GM18909 (cell line): ENCODE results near the gene CRISPLD2.
"Not testable (repeated sequence)": the region's sequence is repeated elsewhere in the genome, so short reads cannot be mapped to it uniquely, and the experiment has no call there.

Experiments
- ATAC-seq: cut with Tn5 transposase; IDR thresholded peaks from one replicate; pipeline ENCODE4 v1.9.1; 2021; ENCODE audit warnings: mild to moderate bottlenecking; ENCODE audit not compliant: unreplicated experiment, poor library complexity

The CRISPLD2 gene

DNA sequence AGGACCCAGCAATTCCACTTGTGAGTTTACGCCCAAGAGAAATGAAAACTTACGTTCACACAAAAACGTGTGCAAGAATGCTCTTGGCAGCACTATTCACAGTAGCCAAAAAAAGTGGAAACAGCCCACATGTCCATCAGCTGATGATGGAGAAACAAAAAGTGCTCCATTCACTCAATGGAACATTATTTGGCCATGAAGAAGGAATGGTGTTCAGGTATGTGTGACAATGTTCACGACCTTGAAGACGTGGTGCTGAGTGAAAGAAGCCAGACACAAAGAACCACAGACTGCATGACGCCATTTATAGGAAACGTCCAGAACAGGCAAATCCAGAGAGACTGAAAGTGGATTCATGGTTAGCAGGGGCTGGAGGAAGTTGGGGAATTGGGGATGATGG lies 106.7 kb downstream of the CRISPLD2 start:
- ATAC-seq = no peak

DNA sequence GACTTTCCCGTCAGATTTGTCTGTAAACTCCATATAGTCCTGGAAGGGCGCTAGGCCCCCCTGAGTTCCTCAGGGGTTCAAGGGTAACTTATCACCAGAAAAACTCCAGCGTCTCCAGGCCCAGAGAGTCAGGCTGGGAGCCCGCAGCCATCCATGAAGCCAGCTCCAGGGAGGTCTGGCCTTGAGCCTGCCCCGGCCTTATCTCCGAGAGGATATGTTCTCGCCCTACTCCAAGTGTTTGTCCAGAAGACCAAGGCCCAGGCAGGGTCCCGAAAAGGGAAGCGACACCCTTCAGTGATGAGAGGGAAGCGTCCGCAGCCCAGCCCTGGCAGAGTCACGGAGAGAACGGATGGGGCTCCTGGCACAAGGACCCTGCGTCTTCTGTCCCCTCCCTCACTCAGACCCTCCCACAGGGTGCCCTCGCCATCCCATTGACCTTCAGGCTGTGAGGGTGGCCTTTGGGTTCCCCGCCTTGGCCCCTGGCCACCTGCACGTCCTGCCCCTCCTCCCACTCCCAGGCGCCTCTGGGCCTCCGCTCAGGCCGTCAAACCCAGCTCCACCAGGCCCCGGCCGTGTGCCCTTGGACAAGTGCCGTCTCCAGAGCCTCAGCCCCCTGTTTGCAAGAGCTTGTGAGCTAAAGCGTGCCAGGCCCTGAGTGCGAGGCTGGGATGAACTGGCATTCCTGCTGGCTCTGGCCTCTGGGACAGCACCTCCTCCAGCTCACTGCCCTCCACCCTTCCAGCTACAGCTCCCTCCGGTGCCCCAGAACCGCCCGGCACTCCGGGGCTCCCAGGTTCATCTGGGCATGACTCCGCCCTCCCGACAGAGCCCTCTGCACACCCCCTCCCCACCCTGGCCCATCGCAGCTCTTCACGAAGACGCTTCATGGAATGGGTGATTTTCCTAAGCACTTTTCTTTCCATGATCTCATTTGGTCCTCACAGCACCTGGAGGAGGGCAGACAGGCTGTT lies 108.1 kb downstream of the CRISPLD2 start:
- ATAC-seq = no peak

DNA sequence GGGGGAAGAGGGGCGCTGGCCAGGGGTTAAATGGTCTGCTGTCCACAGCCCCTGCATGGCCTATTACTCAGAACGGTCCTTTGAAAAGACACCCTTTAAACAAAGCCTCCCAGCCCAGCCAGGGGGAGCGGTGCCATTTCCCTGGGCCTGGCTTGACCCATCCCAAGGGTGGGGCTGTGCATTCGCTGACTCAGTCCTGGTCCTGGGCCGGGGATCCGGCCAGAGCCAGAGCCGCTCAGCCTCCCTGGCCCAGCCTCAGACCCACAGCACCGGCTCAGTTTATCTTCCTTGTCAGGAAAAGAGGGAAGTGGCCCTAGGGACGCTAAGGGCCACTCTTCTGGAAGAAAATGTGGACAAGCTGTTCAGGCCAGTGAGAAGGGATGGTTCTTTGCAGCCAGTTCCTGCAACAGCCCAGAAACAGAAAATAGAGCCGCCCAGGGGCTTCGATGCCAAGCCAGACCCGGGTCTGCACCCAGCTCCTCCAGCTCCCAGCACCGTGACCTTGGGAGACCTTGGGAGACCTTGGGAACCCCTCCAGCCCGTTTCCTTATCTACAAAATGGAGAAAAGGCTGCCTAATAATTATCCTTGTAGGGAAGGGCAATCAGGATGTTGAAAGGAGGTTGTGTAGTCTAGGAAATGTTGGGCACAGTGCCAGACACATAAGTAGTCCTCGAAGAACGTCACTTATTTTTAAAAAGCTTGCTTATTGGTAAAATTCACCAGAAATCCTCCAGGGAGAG lies 109.1 kb downstream of the CRISPLD2 start:
- ATAC-seq = no peak

DNA sequence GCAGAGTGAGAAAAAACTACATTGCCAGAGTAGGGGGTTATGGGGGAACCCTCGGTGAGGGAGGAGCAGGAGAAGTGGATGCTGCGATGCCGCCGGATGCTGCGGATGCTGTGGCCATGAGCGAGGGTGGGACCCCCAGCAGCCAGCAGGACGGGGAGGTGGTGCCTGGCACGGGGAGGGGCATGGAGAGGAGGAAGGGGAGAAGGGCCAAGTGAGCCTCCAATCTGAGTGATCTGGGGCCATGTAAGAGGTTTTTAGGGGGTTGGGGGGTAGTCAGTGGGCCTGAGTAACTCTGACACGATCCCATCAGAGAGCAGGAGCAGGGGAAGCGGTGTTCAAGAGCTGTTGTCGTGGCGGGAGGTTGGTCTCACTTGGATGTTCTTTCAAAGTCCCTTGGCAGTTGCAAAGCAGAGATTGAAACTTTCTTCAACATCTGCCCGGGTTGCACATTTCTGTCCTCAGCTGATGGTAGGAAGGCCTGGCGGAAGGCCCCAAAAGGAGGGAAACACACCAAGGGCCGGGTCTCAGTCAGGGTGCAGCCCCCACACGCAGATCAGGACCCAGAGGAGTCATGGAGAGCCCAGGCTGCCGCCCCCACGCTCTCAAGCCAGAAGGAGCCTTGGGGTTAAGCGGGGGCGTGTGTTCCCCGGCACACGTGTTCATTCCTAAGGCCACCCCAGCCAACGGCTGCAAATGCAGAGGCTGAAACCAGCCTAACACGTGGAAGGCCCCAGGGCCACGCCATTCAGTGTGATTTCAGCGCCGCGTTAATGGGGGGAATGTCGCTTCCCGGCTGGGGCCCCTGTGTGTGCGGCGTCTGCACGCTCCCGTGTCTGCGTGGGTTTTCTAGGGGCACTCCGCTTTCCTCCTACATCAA lies 109.9 kb downstream of the CRISPLD2 start:
- no peak for ATAC-seq

DNA sequence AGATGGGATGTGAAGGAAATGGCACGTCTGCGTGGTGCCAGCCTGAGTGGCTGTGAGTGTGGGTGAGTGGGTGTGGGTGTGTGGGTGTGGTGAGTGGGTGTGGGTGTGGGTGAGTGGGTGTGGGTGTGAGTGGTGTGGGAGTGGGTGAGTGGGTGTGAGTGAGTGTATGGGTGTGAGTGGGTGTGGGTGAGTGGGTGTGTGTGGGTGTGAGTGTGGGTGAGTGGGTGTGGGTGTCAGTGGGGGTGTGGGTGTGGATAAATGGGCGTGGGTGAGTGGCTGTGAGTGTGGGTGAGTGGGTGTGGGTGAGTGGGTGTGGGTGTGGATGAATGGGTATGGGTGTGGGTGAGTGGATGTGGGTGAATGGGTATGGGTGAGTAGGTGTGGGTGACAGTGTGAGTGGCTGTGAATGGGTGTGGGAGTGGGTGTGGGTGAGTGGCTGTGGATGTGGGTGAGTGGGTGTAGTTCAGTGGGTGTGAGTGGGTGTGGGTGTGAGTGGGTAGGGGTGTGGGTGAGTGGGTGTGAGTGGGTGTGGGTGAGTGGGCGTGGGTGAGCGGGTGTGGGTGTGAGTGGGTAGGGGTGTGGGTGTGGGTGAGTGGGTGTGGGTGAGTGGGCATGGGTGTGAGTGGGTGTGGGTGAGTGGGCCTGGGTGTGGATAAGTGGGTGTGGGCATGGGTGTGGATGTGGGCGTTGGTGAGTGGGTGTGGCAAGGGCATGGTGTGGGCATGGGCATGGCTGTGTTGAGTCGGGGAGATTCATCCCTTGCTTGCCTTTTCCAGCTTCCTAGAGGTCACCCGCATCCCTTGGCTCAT lies 110.7 kb downstream of the CRISPLD2 start:
- no peak for ATAC-seq

DNA sequence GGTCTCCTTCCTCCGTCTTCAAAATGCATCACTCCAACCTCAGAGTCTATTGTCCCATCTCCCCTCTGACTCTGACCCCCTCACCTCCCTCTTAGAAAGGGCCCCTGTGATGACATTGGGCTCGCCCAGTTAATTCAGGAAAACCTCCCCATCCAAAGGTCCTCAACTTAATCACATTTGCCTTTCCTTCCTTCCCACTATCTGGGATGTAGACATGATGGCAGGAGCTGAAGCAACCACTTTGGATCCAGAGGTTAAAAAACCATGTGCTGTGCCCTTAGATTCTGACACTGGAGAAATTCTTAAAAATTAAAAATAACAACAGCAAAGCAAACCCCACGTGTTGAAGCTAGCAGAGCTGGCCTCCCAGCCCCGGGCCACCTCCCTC lies 111.3 kb downstream of the CRISPLD2 start:
- ATAC-seq = no peak

DNA sequence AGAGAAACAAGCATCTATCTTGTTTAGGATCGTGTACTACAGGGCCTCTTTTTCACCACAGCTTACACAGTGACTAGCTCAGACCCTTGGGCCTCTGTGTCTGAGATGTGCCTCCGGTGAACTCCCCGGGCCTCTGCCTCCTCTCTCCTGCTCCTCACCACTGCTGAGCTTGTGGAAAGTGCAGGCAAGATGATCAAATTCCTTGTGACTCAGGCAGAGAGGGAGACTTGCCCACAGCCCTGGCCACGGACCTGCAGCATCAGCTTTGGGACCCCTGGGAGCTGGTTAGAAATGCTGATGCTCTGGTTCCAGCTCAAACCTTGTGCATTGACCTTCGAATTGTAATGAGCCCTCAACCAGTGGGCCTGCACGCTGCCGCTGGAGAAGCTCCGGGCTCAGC lies 111.7 kb downstream of the CRISPLD2 start:
- no peak for ATAC-seq

DNA sequence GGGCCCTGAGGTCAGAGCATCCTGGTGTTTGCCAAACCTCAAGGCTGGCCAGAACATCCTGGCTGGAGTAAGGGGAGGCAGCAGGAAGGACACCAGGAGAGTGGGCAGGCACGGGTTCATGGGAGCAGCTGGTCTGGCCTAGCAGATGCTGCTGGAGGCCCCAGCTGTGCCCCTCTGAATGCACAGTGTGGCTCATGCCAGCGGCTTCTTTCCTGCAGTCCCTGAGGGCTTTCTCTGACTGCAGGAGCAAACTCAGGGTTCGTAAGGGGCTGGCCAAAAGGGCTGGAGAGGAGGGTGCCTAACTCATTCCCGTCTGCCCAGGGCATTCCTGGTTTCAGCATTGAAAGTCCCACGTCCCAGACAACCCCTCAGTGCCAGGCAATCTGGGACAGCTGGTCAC lies 112.9 kb downstream of the CRISPLD2 start:
- ATAC-seq = no peak

DNA sequence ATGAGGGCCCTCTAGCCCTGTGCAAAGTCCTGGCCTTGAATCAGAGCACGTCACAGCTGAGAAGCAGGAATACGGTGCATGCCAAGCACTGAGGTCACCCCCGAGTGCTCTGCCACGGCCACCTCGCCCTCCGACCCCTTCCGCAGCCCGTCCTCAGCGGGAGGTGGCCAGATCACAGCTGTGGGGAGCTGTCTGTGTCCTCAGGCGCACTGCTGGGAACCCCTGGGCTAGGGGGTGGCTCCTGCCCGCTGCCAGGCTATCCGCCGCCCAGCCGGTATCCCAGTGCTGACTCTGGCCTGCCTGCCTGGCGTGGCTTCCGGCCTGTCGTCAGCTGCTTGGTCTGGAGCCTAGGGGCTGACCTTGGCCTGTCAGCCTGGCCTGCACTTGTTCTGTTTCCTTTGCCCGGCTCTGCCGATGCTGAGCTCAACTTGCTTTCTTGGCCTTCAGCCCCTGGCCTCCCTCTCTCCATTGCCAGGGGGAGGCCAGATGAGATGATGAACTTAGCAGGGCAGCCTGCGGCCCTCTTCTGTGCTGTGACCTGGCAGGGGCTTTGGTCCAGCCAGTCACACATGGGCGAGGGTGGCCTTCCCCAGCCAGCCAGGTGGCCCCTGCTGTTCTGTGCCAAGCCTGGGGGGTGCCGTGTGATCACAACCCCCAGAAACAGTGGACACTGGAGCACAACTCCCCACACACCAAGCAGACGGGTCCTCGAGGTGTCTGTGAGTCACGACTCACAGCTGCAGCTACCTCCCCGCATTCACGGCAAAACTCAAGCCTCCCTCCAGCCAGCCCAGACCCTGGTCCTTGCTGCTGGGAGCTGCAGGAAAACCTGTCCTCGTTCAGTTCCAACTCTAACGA lies 114.2 kb downstream of the CRISPLD2 start:
- no peak for ATAC-seq

DNA sequence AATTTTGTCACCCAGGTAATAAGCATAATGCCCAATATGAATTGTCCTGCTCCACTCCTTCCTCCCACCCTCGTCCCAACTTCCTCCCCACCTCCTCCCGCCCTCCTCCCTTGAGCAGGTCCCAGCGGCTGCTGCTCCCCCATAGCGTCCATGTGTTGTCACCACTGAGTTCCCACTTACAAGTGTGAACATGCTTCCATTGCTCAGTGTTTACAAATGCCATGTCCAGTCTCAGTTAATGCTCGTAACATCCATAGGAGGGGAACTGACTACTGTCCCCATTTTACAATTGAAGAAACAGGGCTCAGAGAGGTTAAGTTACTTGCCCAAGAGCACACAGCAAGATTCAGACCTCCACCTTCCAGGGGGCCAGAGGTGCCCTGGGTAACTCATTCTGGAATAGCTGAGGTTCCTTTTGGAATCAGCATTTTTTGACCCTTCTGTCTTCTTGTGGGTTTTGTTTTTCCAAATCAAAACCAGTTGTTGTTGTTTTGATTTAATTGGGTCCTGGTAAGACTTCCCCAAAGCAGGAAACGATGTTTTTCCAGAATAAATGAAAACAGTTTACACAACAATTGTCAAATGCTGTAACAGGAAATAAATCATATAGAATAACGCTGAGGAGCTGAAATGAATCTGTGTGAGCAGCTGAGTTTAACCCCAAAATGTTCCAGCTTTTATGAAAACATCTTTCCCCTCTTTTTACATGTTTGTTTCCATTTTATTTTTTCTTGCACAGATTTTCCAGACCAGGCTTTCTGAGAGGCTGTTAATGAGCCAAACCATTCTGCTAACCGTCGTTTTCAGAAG lies 117.6 kb downstream of the CRISPLD2 start:
- no peak for ATAC-seq

DNA sequence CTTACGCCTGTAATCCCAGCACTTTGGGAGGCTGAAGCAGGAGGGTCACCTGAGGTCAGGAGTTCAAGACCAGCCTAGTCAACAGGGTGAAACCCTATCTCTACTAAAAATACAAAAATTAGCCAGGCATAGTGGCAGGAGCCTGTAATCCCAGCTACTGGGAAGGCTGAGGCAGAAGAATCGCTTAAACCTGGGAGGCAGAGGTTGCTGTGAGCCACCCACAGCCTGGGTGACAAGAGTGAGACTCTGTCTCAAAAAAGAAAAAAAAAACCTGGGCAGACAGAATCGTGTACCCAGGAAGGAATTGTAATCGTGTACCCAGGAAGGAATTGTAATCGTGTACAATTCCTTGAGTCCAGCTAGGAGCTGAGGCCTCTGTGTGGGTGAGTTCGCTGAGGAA lies 118.8 kb downstream of the CRISPLD2 start:
- not testable (repeated sequence) for ATAC-seq

DNA sequence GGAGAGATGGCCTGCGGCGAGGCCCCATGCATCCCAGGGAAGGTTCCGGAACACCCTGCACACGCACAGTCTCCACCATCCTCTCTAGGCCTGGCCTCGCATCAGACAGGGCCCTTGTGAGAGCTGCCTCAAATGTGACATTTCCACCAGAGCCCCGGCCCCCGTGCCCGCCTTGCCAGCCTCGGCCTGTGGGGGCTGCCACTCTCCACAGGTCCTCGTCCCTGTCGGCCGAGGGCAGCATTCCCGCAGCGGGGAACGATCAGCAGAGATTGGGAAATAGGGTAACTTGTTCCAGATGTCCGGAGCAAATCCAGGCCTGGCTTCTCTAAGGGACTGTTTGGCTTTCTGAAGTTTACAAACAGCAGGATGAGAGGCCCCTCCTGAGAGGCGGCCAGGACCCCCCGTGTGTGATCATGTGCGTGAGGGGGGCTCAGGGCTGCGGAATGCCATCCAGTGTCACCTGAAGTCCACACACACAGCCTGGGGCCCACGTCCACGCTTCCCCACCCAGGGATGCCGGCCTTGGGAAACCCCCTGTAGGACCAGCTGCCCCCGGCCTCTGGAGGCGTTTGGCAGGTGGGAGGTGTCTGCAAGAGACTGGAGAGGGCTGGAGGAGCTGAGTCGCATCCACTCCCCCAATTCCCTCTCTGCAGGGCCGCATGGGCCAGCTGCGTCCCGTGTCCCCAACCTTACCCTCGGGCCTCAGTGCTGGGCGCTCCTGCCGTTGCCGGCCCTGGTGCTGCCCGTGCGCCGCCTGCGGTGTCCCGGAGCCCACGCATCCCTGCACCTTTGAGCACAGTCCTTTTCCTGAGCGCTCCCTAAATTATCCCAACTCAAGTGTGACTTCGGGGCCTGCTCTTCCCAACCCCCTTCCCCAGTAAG lies 121.1 kb downstream of the CRISPLD2 start:
- no peak for ATAC-seq

DNA sequence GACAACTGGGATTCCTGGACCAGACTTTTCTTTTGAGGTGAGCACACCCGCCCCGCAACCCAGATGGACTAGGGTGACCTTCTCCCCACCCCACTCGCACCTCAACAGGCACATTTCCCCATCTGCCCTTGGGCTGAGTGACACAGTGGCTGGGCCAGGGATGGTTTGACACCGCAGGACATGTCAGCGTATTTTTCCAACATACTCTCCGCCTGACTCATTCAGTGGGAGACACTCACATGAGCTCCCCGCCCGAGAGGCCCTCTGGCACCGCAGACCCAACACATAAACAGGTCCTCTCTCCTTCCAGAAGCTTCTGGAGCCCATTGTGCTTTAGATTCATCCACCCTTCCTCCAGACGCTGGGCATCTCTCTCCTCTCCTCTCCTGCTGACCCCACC lies 122.1 kb downstream of the CRISPLD2 start:
- no peak for ATAC-seq

DNA sequence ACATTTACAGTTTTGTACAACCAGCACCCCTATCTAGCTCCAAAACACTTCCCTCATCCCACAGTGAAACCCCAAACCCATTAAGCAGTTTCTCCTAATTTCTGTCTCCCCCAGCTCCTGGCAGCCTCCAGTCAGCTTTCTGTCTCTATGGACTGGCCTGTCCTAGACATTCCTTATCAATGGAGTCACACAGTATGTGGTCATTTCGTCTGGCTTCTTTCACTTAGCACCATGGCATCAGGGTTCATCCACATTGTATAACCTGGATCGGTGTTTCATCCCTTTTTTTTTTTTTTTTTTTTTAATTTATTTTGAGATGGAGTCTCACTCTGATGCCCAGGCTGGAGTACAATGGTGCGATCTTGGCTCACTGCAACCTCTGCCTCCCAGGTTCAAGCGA lies 123.0 kb downstream of the CRISPLD2 start:
- ATAC-seq = no peak

DNA sequence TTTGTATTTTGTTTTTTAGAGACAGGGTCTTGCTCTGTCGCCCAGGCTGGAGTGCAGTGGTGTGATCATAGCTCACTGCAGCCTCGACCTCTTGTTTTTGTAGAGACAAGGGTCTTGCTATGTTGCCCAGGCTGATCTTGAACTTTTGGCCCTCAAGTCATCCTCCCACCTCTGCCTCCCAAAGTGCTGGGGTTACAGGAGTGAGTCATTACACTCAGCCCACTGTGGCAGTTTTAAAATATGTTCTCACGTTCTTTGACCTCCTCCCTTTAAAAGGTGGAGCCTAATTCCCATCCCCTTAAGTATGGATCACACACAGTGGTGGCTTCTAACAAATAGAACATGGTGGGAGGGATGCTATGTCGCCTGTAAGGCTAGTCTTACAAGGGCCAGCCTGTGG lies 123.8 kb downstream of the CRISPLD2 start:
- ATAC-seq = no peak

DNA sequence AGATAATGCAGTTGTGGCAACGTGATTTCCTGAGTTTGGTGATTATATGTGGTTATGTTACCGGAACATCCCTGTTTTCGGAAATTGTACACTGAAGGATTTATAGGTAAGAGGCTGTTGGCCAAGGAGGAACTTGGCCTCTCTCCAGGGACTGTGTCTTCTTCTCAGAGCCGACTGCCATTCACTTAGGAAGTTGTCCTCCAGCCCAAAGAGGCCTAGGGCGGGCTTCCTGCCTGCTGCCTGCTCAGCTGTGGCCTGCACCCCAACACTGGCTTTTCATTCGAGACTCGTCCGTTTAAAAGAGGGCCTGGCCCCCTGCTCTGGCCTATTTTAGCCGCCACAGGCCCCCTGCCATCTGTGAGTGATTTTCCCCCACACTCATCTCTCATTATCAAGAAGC lies 127.2 kb downstream of the CRISPLD2 start:
- ATAC-seq = no peak
